Measurements from ENCODE around the gene ADAM11.

DNA sequence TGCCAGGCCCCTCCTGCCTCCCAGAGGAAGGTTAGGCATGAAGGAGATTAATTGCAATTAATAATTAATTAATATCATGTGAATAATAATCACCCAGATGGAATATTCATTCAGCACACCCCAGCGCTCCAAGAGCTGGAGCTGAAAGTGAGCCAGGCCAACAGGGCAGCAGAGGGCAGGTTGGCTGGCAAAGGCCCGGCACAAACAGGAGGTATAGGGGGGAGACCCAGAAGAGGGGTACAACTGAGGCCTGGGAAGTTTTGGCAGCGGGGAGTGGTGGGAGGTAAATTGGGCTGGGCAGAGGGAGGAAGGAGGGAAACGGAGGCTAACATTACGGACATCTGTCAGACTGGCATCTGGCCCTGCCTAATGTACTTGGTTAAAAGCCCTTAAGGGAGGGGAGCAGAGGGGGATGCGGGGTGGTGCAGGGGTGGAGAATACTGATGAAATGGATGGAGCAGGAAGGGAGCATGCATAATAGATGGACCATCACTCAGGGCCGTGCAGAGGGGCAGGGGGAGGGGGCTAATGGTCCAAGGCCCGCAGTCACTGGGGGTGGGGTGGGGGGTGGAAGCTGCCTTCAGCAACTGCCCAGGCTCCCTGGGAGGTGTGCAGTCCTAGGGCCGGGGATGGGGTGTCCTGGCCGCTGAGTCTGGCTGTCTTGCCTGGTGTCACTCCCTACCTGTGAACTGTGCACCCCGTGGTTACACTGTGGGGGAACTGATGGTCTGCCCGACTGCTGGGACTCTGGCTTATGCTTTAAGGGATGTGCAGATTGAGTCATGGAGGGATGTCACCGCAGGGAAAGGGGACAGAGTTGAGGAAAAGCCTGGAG, 1.9 kb downstream of the ADAM11 start:
- TF ChIP-seq, protein P1, sequence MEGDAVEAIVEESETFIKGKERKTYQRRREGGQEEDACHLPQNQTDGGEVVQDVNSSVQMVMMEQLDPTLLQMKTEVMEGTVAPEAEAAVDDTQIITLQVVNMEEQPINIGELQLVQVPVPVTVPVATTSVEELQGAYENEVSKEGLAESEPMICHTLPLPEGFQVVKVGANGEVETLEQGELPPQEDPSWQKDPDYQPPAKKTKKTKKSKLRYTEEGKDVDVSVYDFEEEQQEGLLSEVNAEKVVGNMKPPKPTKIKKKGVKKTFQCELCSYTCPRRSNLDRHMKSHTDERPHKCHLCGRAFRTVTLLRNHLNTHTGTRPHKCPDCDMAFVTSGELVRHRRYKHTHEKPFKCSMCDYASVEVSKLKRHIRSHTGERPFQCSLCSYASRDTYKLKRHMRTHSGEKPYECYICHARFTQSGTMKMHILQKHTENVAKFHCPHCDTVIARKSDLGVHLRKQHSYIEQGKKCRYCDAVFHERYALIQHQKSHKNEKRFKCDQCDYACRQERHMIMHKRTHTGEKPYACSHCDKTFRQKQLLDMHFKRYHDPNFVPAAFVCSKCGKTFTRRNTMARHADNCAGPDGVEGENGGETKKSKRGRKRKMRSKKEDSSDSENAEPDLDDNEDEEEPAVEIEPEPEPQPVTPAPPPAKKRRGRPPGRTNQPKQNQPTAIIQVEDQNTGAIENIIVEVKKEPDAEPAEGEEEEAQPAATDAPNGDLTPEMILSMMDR (conservative IDR thresholded peaks at IDR 0.05; ENCODE audit: low read depth, low read length): no peak
- TF ChIP-seq RAD21 (IDR thresholded peaks at IDR 0.05; ENCODE audit: low read length) (no peak), CEBPB (IDR thresholded peaks at IDR 0.05; ENCODE audit: low read depth, low read length) (no peak), POLR2A (IDR thresholded peaks at IDR 0.05; ENCODE audit: low read depth, low read length) (no peak), RCOR1 (IDR thresholded peaks at IDR 0.05; ENCODE audit: insufficient replicate concordance, low read length) (no peak), ELK1 (IDR thresholded peaks at IDR 0.05; ENCODE audit: borderline replicate concordance, low read depth, low read length) (no peak), CHD1 (IDR thresholded peaks at IDR 0.05; ENCODE audit: low read depth, low read length) (no peak), SMC3 (IDR thresholded peaks at IDR 0.05; ENCODE audit: low read depth, low read length) (no peak)
- TF ChIP-seq, protein P2, sequence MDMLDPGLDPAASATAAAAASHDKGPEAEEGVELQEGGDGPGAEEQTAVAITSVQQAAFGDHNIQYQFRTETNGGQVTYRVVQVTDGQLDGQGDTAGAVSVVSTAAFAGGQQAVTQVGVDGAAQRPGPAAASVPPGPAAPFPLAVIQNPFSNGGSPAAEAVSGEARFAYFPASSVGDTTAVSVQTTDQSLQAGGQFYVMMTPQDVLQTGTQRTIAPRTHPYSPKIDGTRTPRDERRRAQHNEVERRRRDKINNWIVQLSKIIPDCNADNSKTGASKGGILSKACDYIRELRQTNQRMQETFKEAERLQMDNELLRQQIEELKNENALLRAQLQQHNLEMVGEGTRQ (IDR thresholded peaks at IDR 0.05; ENCODE audit: low read depth, low read length): no peak

Data from IMR-90 (cell line).